HepG2 (cell line): Measurements from ENCODE around the gene WDR59.

ENCODE experiments used
- ATF6 ChIP-seq: sonication (generic); formaldehyde crosslinking; conservative IDR thresholded peaks from 2 replicates; pipeline ENCODE4 v1.4.0; 2020; ENCODE audit warnings: missing genetic modification reagents
- BCLAF1 ChIP-seq: fragments of 450-650 bp; IDR thresholded peaks from 2 replicates; pipeline ENCODE4 v1.6.1; 2017; ENCODE audit warnings: mild to moderate bottlenecking
- EZH2 ChIP-seq: conservative IDR thresholded peaks from 2 replicates; pipeline ENCODE4 v1.6.1; 2012; ENCODE audit warnings: mild to moderate bottlenecking, low read depth, low read length, moderate library complexity
- RCOR2 ChIP-seq: IDR thresholded peaks from 2 replicates; pipeline ENCODE4 v1.6.1; 2016; ENCODE audit warnings: missing biosample characterization, missing genetic modification reagents
- ZBTB42 ChIP-seq: sonication (generic); formaldehyde crosslinking; IDR thresholded peaks from 2 replicates; pipeline ENCODE4 v1.5.0; 2020; ENCODE audit warnings: mild to moderate bottlenecking, missing genetic modification reagents

GRCh38 chr16:75012380-75013081, 27.6 kb upstream of the WDR59 start:
- TF ChIP-seq EZH2, result no peak
- no peak for TF ChIP-seq ZBTB42
- TF ChIP-seq RCOR2 (CRISPR knock-in tag), result no peak
- TF ChIP-seq ATF6 (CRISPR knock-in tag), result no peak
- TF ChIP-seq BCLAF1, result no peak
